ENCODE results near the gene CRACR2A. TPM values are rescaled to one million over a fixed set of nuclear protein-coding genes. Genes with fewer than 3 reads are reported as not detected.

CRACR2A gene
- total and polyA plus RNA-seq, 2 of the 8 experiments (the other 6 are each of a cell fraction or from before 2014, with no cell fraction given): 0.85 to 3.2 TPM

- 0 out of 2 replicates have a peak, but pooled peaks have one; percentile 26 for TF ChIP-seq TAF1 (IDR thresholded peaks at IDR 0.05; ENCODE audit: low read depth, low read length)
- TF ChIP-seq SIX5 (IDR thresholded peaks at IDR 0.05; ENCODE audit: low read depth, low read length): no peak
- TF ChIP-seq CHD2 (IDR thresholded peaks at IDR 0.05; ENCODE audit: low read length): no peak
- 0 out of 3 replicates have a peak, but pooled peaks of 1 of the 2 experiments have one; percentile 6 for TF ChIP-seq EP300 (IDR thresholded peaks at IDR 0.05; ENCODE audit: borderline replicate concordance in 1 of 2, low read depth in 2 of 2, low read length in 2 of 2)
- no peak for TF ChIP-seq ATF3 (IDR thresholded peaks at IDR 0.05; ENCODE audit: insufficient read depth, low read depth, low read length)
- no peak for TF ChIP-seq POU5F1 (IDR thresholded peaks at IDR 0.05; ENCODE audit: low read depth, low read length)
- TF ChIP-seq CHD7 (IDR thresholded peaks at IDR 0.05; ENCODE audit: insufficient replicate concordance, low read length): no peak
- no peak for TF ChIP-seq RNF2 (IDR thresholded peaks at IDR 0.05; ENCODE audit: borderline replicate concordance, low read depth, low read length, missing control alignments, poor library complexity, severe bottlenecking)
Observed at GRCh38 chr12:3752741-3753486, at the start of gene CRACR2A (continued).
